Activated CD8-positive, alpha-beta T cell treated with anti-CD3 and anti-CD28 coated beads for 36 hours (primary cell): ENCODE data around the gene ADAM19. TPM values are rescaled to one million over a fixed set of nuclear protein-coding genes. Genes with fewer than 3 reads are reported as not detected.
A peak's percentile ranks its signal among the peaks of the same experiment; 100 is the strongest.

Experiments
- ATAC-seq: fragments of 200-7000 bp; cut with Tn5 transposase; one replicate; pipeline ENCODE4 v1.10.0; 2021; ENCODE audit warnings: mild to moderate bottlenecking, moderate library complexity
- CTCF ChIA-PET: fragments of 350-600 bp; sonication (Branson Sonifier 250); formaldehyde crosslinking; loops from one replicate; lab custom pipeline; 2021; ENCODE audit warnings: antibody characterized with exemption; lab: Charles Lee
- POLR2A ChIA-PET: fragments of 350-600 bp; sonication (Branson Sonifier 250); formaldehyde crosslinking; loops from one replicate; lab custom pipeline; 2021; ENCODE audit warnings: antibody characterized with exemption; lab: Charles Lee
- DNase-seq: peaks from one replicate; pipeline ENCODE4 v3.0.0-alpha.2; 2020
- H3K27ac Mint-ChIP-seq: one replicate; pipeline ENCODE4 v1.8.0; 2021; ENCODE audit warnings: mild to moderate bottlenecking, mixed read lengths
- H3K27me3 Mint-ChIP-seq: one replicate; pipeline ENCODE4 v1.8.0; 2021; ENCODE audit warnings: mixed read lengths
- H3K36me3 Mint-ChIP-seq: one replicate; pipeline ENCODE4 v1.8.0; 2021; ENCODE audit warnings: low read depth, mixed read lengths
- H3K4me1 Mint-ChIP-seq: one replicate; pipeline ENCODE4 v1.8.0; 2021; ENCODE audit warnings: low read depth, mixed read lengths
- H3K4me3 Mint-ChIP-seq: one replicate; pipeline ENCODE4 v1.8.0; 2021; ENCODE audit warnings: mild to moderate bottlenecking, moderate library complexity, mixed read lengths
- H3K9me3 Mint-ChIP-seq: one replicate; pipeline ENCODE4 v1.8.0; 2021; ENCODE audit warnings: mixed read lengths
- intact Hi-C: fragments of 100-400 bp; cut with micrococcal nuclease; formaldehyde crosslinking; loops from one replicate; pipeline ENCODE4 v1.10.0; 2022
- total RNA-seq, 2 experiments: library from RNA; stranded (reverse); gene quantifications; one replicate each; pipeline ENCODE4 v1.2.3, GENCODE V29; 2021
- TF ChIP-seq, protein P1 (sequence below): fragments of 200-600 bp; IDR thresholded peaks from one replicate; pipeline ENCODE4 v1.8.0; 2022; ENCODE audit warnings: antibody characterized with exemption, mild to moderate bottlenecking

The ADAM19 gene
- total RNA-seq, 2 experiments from 2014 or later, result 12.3 to 12.9 TPM

DNA sequence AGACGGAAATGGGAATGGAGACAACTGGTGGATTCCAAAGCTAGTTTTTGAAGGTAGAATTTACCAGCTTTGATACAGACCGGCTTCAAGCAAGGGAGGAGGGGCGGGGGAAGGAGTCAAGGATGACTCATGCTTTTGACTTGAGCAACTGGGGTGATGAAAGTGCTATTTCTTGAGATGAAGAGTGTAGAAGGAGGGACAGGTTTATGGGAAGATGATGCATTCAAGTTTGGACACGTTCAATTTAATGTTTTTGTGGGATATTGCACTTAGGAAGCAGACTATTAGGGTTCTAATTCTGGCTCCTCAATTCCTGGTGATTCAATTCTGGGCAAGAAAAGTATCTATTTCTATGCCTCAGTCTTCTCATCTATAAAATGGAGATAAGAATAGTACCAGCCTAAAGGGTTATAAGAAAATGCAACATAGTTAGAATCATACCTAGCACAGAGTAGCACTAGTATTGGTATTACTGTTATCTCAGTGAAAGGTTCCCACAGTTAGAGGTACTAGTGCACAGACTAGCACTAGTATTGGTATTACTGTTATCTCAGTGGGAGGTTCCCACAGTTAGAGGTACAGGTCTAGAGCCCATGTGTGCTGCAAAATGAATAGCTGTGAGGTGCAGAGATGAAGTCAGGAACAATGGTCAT, 110.9 kb downstream of the ADAM19 start:
- H3K27me3 Mint-ChIP-seq, result peaks cover 20% of the 10 kb centered on the region
- H3K9me3 Mint-ChIP-seq, result no peaks in the 10 kb centered on the region
- H3K4me3 Mint-ChIP-seq, result no peak overlapping the region
- DNase-seq (peak; percentile 85), ATAC-seq (peak; percentile 86)
- TF ChIP-seq, protein P1, sequence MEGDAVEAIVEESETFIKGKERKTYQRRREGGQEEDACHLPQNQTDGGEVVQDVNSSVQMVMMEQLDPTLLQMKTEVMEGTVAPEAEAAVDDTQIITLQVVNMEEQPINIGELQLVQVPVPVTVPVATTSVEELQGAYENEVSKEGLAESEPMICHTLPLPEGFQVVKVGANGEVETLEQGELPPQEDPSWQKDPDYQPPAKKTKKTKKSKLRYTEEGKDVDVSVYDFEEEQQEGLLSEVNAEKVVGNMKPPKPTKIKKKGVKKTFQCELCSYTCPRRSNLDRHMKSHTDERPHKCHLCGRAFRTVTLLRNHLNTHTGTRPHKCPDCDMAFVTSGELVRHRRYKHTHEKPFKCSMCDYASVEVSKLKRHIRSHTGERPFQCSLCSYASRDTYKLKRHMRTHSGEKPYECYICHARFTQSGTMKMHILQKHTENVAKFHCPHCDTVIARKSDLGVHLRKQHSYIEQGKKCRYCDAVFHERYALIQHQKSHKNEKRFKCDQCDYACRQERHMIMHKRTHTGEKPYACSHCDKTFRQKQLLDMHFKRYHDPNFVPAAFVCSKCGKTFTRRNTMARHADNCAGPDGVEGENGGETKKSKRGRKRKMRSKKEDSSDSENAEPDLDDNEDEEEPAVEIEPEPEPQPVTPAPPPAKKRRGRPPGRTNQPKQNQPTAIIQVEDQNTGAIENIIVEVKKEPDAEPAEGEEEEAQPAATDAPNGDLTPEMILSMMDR, result no peak
- ChIA-PET POLR2A (interaction anchor here (1.2 kb wide), 1 partner anchor 11 kb away, joined by 4 read pairs; no protein-coding TSS in a partner anchor), CTCF (interaction anchor here (1.0 to 11.4 kb wide), 7 partner anchors 11 to 279 kb away, joined by 3 to 59 read pairs (median 4); partner anchors contain the start of gene LSM11)
- intact Hi-C loops, result no loop called here
- no peaks in the 10 kb centered on the region for H3K36me3 Mint-ChIP-seq
- H3K4me1 Mint-ChIP-seq, result peaks cover 18% of the 10 kb centered on the region
- peak overlapping the region; percentile 47 for H3K27ac Mint-ChIP-seq

DNA sequence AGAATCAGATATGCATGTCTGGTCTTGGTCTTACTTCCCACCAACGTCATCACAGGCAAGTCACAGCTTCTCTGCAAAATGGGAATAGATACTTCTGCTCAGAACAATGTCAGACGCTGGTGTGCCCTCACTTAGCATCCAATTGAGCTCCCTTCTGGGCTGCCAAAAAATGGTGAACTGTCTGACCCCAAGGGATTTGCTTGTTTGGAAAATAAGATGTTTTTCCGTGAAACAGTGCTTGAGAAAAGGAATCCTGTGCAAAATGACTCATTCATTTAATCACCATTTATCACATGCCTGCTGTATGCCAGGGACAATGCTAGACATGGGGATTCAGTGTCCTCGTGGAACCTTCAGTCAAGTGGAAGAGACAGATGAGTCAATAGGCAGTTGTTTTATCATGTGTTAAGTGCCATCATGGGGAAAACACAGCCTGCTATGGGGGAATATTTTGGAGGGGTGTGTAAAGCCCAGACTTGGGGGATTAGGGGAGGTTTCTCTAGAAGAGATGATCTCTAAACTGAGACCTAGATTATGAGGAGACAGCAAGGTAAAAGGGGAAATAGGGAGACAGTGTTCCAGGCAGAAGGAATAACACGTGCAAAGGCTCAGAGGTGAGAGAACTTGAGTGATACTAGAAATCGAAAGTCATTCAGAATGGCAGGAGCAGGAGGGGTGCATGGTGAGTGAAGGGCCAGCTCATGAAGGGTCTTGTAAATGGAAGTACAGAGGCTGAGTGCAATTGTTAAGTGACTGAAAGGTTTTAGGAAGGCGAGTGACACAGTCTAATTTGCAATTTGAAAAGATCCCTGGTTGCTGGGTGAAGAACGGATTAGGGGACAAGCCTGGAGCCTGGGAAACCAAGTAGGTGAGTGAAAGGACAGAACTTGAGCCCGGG, 111.7 kb downstream of the ADAM19 start:
- H3K4me3 Mint-ChIP-seq, result no peak overlapping the region
- ATAC-seq, result peak; percentile 18
- H3K27ac Mint-ChIP-seq, result no peak overlapping the region
- H3K36me3 Mint-ChIP-seq, result no peaks in the 10 kb centered on the region
- DNase-seq, result no peak
- intact Hi-C loops, result no loop called here
- H3K4me1 Mint-ChIP-seq, result peaks cover 18% of the 10 kb centered on the region
- TF ChIP-seq, protein P1, result no peak
- no peaks in the 10 kb centered on the region for H3K9me3 Mint-ChIP-seq
- peaks cover 26% of the 10 kb centered on the region for H3K27me3 Mint-ChIP-seq
- POLR2A ChIA-PET, result interaction anchor here (1.2 kb wide), 1 partner anchor 10 kb away, joined by 4 read pairs; no protein-coding TSS in a partner anchor
- CTCF ChIA-PET, result interaction anchor here (1.0 to 11.4 kb wide), 7 partner anchors 8 to 280 kb away, joined by 3 to 64 read pairs (median 4); partner anchors contain the start of gene LSM11

DNA sequence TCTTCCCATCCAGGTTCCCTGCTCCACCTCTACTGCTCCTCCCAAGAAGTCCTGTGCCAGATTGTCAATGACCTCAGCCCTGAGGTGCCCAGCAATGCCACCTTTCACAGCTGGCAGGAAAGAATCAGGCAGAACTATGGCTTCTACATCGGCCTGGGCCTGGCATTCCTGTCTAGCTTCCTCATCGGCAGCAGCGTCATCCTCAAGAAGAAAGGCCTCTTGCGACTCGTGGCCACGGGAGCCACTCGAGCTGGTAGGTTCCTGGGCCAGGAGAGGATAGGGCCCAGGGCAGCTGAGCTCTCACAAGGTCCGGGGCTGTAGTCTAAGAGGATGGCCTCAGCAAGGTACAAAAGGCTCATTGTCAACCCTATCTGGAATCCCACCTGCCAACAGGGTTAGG, 112.5 kb downstream of the ADAM19 start:
- ATAC-seq (no peak), DNase-seq (no peak)
- POLR2A ChIA-PET, result no interaction called here
- Mint-ChIP-seq H3K4me1 (peaks cover 18% of the 10 kb centered on the region), H3K27me3 (peaks cover 27% of the 10 kb centered on the region), H3K4me3 (no peak overlapping the region), H3K27ac (no peak overlapping the region), H3K36me3 (no peaks in the 10 kb centered on the region), H3K9me3 (no peaks in the 10 kb centered on the region)
- CTCF ChIA-PET, result interaction anchor here (1.4 to 11.4 kb wide), 4 partner anchors 9 to 280 kb away, joined by 4 to 64 read pairs (median 32); partner anchors contain the start of gene LSM11
- intact Hi-C loops, result no loop called here
- TF ChIP-seq, protein P1, result no peak

DNA sequence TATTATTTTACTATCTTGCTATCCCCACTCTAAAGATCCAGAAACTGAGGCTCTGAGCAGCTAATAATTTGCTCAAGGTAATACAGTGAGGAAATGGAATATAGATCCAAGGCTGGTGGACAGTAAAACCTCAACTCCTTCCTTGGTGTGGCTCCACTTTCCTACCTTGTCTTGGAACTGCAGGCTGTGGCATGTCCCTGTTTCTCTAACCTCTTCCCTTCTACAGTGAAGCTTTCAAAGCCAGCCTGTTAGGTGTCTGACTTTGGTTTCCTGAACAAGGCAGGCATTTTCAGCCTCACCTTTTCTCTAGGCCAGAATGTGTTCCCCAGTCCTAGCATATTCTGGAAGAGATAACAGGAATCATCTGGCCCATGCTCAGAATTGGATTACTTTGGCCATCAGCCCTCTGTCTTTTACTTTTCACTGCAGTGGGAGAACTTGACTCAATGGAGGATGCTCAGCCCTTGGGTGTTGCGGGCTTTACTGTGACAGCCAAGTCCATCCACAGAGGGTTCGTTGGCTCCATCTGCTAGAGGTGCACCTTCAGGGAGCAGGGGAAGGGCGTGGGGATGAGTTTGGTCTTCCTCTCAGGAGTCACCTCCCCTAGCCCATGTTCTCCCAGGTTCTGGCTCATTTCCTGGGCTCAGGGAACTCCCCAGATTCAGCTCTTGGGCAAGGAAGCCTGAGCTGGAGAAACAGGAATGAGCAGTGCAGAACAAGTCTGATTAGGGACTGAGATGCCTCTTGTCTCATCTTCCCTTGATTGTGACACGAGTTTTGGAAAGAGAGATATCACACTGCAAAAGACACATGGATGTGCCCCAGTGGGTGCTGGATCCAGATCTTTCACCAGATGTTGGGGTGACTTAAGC, 114.4 kb downstream of the ADAM19 start:
- TF ChIP-seq, protein P1, result no peak
- Mint-ChIP-seq H3K4me1 (peaks cover 18% of the 10 kb centered on the region), H3K9me3 (no peaks in the 10 kb centered on the region), H3K27ac (no peak overlapping the region), H3K36me3 (no peaks in the 10 kb centered on the region), H3K4me3 (peak overlapping the region; percentile 59), H3K27me3 (peaks cover 27% of the 10 kb centered on the region)
- ATAC-seq (no peak), DNase-seq (no peak)
- ChIA-PET POLR2A (no interaction called here), CTCF (interaction anchor here (0.6 to 9.6 kb wide), 9 partner anchors 11 to 1874 kb away, joined by 3 to 64 read pairs (median 3); partner anchors contain the start of gene LSM11)
- intact Hi-C loops, result no loop called here
